Left ventricle myocardium inferior (tissue), 1 donor: ENCODE measurements around the gene MANSC1. TPM values are rescaled to one million over a fixed set of nuclear protein-coding genes. Genes with fewer than 3 reads are reported as not detected.

ENCODE experiments used
- DNase-seq: peaks from one replicate; pipeline ENCODE4 v3.0.0-alpha.2; 2020
- H3K27ac ChIP-seq: fragments of 200-600 bp; replicated peaks from 2 replicates; pipeline ENCODE4 v1.8.0; 2021
- H3K27me3 ChIP-seq: fragments of 200-600 bp; 2 replicates; pipeline ENCODE4 v1.8.0; 2021; ENCODE audit warnings: low read depth
- H3K36me3 ChIP-seq: fragments of 200-600 bp; 2 replicates; pipeline ENCODE4 v1.8.0; 2021
- H3K4me1 ChIP-seq: fragments of 200-600 bp; 2 replicates; pipeline ENCODE4 v1.8.0; 2021
- H3K4me3 ChIP-seq: fragments of 200-600 bp; 2 replicates; pipeline ENCODE4 v1.8.0; 2021; ENCODE audit warnings: mild to moderate bottlenecking, moderate library complexity
- H3K9me3 ChIP-seq: fragments of 200-600 bp; replicated peaks from 2 replicates; pipeline ENCODE4 v1.8.0; 2021
- intact Hi-C: fragments of 100-400 bp; cut with micrococcal nuclease; formaldehyde crosslinking; loops from one replicate; pipeline ENCODE4 v1.11.0; 2022
- total RNA-seq: library from RNA; stranded (reverse); fragmentation: NEBNext Ultra II Directional; extraction: Animal tissue kit (Norgen Biotek cat#: 25700); gene quantifications from one replicate; pipeline ENCODE4 v1.2.1, GENCODE V29; 2021
- TF ChIP-seq, protein P1 (sequence below): fragments of 200-600 bp; IDR thresholded peaks from 2 replicates; pipeline ENCODE4 v1.8.0; 2021; ENCODE audit warnings: antibody characterized with exemption, mild to moderate bottlenecking, borderline replicate concordance
- donor health status: DM: no; HTN: yes; CAD: no; lungs with severe emphysema.

MANSC1 gene
- total RNA-seq, 1 donor from 2014 or later: 8.7 TPM

DNA sequence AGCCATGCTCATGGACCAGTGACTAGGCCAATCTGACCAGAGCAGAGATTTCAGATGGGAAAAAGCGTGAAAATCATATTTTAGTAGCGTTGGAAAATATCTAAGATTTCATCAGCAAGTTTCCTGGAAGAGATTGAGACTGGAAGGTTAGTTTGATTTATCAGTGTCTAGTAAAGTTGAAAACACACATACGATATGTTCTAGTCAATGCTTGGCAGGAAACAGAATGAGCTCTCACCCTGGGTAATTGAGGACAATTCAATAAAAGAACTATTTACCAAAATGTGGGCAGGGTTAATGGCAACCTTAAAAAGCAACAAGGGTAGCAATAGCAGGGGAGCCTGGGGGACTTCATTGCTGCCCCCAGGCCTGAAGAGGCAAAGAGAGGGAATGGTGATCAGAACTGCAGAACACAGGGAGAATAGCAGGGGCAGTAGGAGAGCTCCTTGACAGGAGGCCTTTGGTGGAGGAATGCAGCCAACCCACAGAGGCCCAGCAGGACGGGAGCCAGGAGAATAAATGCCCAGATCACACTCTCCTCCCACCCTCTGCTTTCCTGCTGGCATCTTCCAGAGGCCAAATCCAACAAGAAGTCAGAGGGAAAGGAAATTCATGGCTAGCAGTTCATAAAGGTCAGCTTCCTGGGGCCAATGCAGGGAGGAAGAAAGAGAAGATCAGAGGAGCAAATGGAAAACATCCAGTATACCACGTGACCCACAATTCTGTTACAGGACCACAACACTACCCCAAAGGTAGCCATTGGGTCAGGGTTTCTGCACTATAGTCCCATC is 55.6 kb downstream of the MANSC1 start:
- DNase-seq: no peak
- no peaks in the 10 kb centered on the region for H3K36me3 ChIP-seq
- intact Hi-C loops: no loop called here

DNA sequence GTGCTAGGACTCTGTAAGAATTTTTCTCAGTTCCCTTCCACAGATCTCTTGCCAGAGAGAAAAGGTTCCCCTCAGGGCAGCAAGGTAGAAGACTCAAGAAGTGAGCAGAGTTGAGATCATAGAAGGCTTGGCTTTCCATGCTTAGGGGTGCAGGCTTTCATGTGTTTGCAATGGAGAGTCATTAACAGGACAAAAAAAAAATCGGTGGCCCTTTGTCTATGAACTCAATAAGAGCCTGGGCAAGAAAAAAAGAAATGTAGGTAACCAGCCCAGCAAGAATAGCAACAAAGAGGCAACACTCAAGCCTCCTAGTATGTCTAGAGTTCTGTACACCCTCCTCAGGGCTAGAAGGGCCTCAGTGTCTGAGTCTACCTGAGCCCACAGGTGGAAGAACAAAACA is 59.8 kb downstream of the MANSC1 start:
- Histone ChIP-seq H3K27me3 (no peaks in the 10 kb centered on the region), H3K9me3 (no peaks in the 10 kb centered on the region), H3K4me3 (no peak overlapping the region), H3K36me3 (no peaks in the 10 kb centered on the region), H3K27ac (no peak overlapping the region), H3K4me1 (no peaks in the 10 kb centered on the region)
- TF ChIP-seq, protein P1, sequence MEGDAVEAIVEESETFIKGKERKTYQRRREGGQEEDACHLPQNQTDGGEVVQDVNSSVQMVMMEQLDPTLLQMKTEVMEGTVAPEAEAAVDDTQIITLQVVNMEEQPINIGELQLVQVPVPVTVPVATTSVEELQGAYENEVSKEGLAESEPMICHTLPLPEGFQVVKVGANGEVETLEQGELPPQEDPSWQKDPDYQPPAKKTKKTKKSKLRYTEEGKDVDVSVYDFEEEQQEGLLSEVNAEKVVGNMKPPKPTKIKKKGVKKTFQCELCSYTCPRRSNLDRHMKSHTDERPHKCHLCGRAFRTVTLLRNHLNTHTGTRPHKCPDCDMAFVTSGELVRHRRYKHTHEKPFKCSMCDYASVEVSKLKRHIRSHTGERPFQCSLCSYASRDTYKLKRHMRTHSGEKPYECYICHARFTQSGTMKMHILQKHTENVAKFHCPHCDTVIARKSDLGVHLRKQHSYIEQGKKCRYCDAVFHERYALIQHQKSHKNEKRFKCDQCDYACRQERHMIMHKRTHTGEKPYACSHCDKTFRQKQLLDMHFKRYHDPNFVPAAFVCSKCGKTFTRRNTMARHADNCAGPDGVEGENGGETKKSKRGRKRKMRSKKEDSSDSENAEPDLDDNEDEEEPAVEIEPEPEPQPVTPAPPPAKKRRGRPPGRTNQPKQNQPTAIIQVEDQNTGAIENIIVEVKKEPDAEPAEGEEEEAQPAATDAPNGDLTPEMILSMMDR: no peak
- DNase-seq: no peak
- intact Hi-C loops: no loop called here

More for the DNA sequence above, 55.6 kb downstream of the MANSC1 start:
- no peak overlapping the region for H3K27ac ChIP-seq
- no peaks in the 10 kb centered on the region for H3K9me3 ChIP-seq
- H3K27me3 ChIP-seq: no peaks in the 10 kb centered on the region
- no peak overlapping the region for H3K4me3 ChIP-seq
- no peaks in the 10 kb centered on the region for H3K4me1 ChIP-seq
- TF ChIP-seq, protein P1: no peak

- TF ChIP-seq, protein P1: no peak
- DNase-seq: no peak
- intact Hi-C loops: no loop called here
- H3K27me3 ChIP-seq: no peaks in the 10 kb centered on the region
- no peaks in the 10 kb centered on the region for H3K9me3 ChIP-seq
- no peaks in the 10 kb centered on the region for H3K36me3 ChIP-seq
- H3K4me1 ChIP-seq: peaks cover 11% of the 10 kb centered on the region
- no peak overlapping the region for H3K27ac ChIP-seq
- no peak overlapping the region for H3K4me3 ChIP-seq
Observed at GRCh38 chr12:12286441-12286840, 63.6 kb downstream of the MANSC1 start.

DNA sequence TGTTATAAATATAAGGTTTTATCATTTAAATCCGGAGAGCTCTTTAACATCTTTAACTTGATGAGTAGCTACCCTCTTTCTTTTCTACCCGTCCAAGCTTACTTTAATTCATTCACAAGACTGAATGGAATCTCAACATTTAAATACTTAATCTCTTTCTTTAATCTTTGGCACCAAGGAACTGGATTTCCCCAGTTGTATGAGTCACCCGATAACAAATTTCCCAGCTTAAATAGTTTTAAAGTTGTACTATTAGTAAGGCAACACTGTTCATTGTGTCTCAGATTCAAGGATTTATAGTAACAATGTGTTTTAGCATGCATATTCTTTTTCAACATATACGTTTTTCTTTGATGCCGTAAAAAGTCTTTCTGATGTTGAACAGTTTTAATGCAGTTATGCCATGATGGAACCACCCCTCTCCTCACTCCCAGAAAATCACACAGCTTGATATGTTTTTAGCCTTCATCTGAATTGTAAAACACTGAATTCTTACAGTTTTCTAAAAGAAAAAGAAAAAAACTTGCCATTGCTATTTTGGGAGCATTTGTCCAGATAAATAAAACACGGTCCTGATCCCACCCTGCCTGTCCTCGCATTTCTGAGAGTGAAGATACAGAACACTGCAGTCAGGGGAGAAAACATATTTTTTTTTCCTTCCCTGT is 67.1 kb downstream of the MANSC1 start:
- no peak for DNase-seq
- Histone ChIP-seq H3K4me3 (no peak overlapping the region), H3K9me3 (peaks cover 8% of the 10 kb centered on the region), H3K36me3 (no peaks in the 10 kb centered on the region), H3K4me1 (peaks cover 11% of the 10 kb centered on the region), H3K27me3 (no peaks in the 10 kb centered on the region), H3K27ac (no peak overlapping the region)
- intact Hi-C loops: no loop called here
- TF ChIP-seq, protein P1: no peak

- H3K4me1 ChIP-seq: peaks cover 11% of the 10 kb centered on the region
- no peak for DNase-seq
- TF ChIP-seq, protein P1: no peak
- H3K27ac ChIP-seq: no peak overlapping the region
- intact Hi-C loops: no loop called here
- H3K9me3 ChIP-seq: peaks cover 15% of the 10 kb centered on the region
- no peaks in the 10 kb centered on the region for H3K27me3 ChIP-seq
- H3K4me3 ChIP-seq: no peak overlapping the region
- H3K36me3 ChIP-seq: no peaks in the 10 kb centered on the region
Observed at GRCh38 chr12:12282202-12282601, 67.8 kb downstream of the MANSC1 start.
